ENCODE measurements around the gene ERCC2.
"Not testable (repeated sequence)": the region's sequence is repeated elsewhere in the genome, so short reads cannot be mapped to it uniquely, and the experiment has no call there.

Gene ERCC2

GRCh38 chr19:45370410-45371204, at the start of gene ERCC2:
Gene ERCC2, minus strand, starts transcription at chr19:45370573. Its CDS starts 33 bp downstream, at chr19:45370540.
- Mint-ChIP-seq H3K4me1 (peaks cover 11% of the 10 kb centered on the region), H3K4me3 (peak within 1 kb of the TSS; percentile 69), H3K27ac (peak within 1 kb of the TSS; percentile 93), H3K9me3 (no peaks in the 10 kb centered on the region), H3K36me3 (peaks cover 6% of the 10 kb centered on the region)
- DNase-seq (ENCODE audit: low spot score in 2 of 2) (peak; percentile 99 to 100), ATAC-seq (peak; percentile 99)

DNA sequence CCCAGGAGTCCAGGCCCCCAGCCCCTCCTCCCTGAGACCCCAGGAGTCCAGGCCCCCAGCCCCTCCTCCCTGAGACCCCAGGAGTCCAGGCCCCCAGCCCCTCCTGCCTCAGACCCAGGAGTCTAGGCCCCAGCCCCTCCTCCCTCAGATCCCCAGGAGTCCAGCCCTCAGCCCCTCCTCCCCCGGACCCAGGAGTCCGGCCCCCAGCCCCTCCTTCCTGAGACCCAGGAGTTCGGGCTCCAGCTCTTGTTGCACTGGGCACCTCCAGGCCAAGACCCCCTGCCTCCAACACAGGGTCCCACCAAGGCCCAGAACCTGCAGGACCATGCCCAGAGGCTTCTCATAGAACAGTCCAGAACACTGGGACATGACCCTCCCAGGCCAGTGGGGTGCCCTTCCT, 49.5 kb upstream of the ERCC2 start:
- H3K36me3 Mint-ChIP-seq = peaks cover 72% of the 10 kb centered on the region
- H3K9me3 Mint-ChIP-seq = no peaks in the 10 kb centered on the region
- ATAC-seq (no peak), DNase-seq (ENCODE audit: low spot score in 2 of 2) (no peak)
- H3K4me1 Mint-ChIP-seq = peaks cover 56% of the 10 kb centered on the region
- H3K4me3 Mint-ChIP-seq = peak overlapping the region; percentile 23
- peak overlapping the region; percentile 88 for H3K27ac Mint-ChIP-seq

DNA sequence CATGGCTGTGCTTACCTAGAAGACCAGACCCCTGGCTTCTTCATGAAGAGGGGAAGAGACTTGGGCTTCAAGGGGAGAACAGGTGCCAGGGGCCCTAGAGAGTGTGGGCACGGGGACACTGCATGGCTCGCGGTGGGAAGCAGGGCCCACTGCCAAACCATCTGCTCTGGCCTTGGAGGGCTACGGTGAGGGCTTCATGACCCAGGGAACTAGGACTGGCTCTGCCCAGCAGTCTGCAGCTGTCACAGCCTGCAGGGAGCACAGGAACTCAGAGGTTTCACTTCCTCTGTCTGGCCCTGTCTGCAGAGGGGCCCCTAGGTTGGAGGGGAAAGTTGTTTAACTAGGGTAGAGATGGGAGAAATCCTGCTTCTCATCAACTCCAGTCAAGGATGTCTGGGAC, 49.0 kb upstream of the ERCC2 start:
- Mint-ChIP-seq H3K9me3 (no peaks in the 10 kb centered on the region), H3K27ac (peak overlapping the region; percentile 52), H3K4me1 (peaks cover 53% of the 10 kb centered on the region), H3K4me3 (no peak overlapping the region), H3K36me3 (peaks cover 77% of the 10 kb centered on the region)
- no peak for DNase-seq (ENCODE audit: low spot score in 2 of 2)
- ATAC-seq = no peak

DNA sequence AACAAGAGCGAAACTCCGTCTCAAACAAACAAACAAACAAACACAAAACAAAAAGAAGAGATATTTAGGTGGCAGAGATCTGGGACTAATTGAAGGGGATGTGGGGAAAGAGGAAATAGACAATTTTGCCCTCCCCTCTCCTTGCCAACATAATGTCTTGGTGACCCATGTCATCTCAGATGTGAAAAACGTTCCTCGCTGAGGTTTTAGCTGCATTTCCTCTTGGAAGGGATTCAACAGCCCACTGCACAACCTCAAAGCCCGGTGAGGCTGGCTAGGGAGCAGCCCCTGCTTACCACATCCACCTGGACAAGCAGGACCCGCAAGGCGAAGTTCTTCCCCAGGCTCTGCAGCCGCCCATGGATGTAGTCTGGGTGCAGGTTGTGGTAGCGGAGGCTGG, 48.4 kb upstream of the ERCC2 start:
- no peak overlapping the region for H3K4me3 Mint-ChIP-seq
- H3K27ac Mint-ChIP-seq = peak overlapping the region; percentile 52
- DNase-seq (ENCODE audit: low spot score in 2 of 2) (no peak), ATAC-seq (no peak)
- H3K9me3 Mint-ChIP-seq = no peaks in the 10 kb centered on the region
- peaks cover 47% of the 10 kb centered on the region for H3K4me1 Mint-ChIP-seq
- H3K36me3 Mint-ChIP-seq = peaks cover 82% of the 10 kb centered on the region

DNA sequence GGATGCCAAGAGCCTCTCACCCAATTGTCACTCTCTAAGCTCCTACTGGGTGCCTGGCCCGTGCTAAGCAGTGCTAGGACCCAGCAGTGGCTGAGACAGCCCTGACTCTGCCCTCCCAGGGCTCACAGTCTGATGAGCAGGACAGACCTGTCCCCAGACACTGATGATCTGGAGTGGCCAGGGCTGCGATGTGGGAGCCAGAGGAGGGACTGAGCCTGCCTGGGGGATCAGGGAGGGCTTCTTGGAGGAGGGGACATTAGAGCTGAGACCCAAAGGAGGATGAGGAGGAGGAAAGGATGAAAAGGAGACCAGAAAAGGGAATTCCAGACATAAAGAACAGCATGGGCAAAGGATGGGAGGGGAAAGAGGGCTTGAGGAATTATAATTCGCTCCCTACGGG, 46.8 kb upstream of the ERCC2 start:
- Mint-ChIP-seq H3K4me1 (peaks cover 31% of the 10 kb centered on the region), H3K9me3 (no peaks in the 10 kb centered on the region), H3K4me3 (no peak overlapping the region), H3K27ac (no peak overlapping the region), H3K36me3 (peaks cover 86% of the 10 kb centered on the region)
- DNase-seq (ENCODE audit: low spot score in 2 of 2) = no peak
- no peak for ATAC-seq

DNA sequence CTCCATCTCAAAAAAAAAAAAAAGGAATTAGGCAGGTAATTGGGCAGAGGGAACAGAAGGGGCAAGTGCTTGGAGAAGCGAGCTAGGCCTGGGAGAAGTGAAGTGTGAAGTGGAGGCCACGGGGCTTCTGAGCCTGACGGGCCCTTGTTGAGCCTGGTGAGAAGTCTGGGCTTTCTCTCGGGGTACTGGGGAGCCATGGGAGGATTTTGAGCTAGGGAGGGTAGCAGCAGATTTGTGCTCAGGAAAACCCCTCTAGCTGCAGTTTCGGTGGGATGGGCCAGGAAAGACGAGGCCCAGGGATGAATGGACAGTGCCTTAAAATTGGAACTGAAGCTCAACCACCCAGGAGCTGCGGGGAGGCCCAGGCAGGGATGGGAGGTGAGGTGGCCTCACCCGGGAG, 44.1 kb upstream of the ERCC2 start:
- no peak for DNase-seq (ENCODE audit: low spot score in 2 of 2)
- peaks cover 12% of the 10 kb centered on the region for H3K4me1 Mint-ChIP-seq
- no peaks in the 10 kb centered on the region for H3K9me3 Mint-ChIP-seq
- no peak overlapping the region for H3K4me3 Mint-ChIP-seq
- H3K27ac Mint-ChIP-seq = no peak overlapping the region
- no peak for ATAC-seq
- H3K36me3 Mint-ChIP-seq = peaks cover 89% of the 10 kb centered on the region

DNA sequence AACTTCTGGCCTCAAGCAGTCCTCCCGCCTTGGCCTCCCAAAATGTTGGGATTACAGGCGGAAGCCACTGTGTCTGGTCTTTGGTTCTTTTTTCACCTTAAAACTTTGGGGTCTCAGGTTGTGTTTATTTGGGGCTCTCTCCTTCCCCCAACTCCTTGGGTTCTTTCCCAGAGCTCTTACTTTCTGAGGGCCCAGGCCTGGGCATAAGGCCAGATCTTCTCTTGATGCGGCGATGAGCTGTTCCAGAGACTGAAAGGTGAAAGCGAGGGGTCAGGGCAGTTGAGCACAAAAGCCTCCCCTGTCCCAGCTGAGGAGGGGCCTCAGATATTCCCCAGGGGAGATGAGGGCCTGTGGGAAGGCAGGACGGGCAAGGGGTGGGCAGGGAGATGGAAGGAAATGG, 43.1 kb upstream of the ERCC2 start:
- no peaks in the 10 kb centered on the region for H3K9me3 Mint-ChIP-seq
- peaks cover 12% of the 10 kb centered on the region for H3K4me1 Mint-ChIP-seq

DNA sequence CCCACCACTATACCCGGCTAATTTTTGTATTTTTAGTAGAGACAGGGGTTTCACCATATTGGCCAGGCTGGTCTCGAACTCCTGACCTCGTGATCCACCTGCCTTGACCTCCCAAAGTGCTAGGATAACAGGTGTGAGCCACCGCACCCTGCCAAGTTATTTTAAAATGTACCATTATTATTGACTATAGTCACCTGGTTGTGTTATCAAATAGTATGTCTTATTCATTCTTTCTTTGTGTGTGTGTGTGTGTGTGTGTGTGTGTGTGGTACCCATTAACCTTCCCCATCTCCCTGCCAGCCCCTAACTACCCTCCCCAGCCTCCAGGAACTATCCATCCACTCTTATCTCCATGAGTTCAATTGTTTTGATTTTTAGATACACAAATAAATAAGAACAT, 40.0 kb upstream of the ERCC2 start:
- not testable (repeated sequence) for H3K9me3 Mint-ChIP-seq; H3K27ac Mint-ChIP-seq; DNase-seq (ENCODE audit: low spot score in 2 of 2); H3K4me3 Mint-ChIP-seq; ATAC-seq
- Mint-ChIP-seq H3K4me1 (peaks cover 36% of the 10 kb centered on the region), H3K36me3 (peaks cover 83% of the 10 kb centered on the region)

More for the DNA sequence above, 43.1 kb upstream of the ERCC2 start:
- no peak for DNase-seq (ENCODE audit: low spot score in 2 of 2)
- peaks cover 97% of the 10 kb centered on the region for H3K36me3 Mint-ChIP-seq
- ATAC-seq = no peak
- H3K4me3 Mint-ChIP-seq = no peak overlapping the region
- H3K27ac Mint-ChIP-seq = no peak overlapping the region

GRCh38 chr19:45409557-45409920, 39.2 kb upstream of the ERCC2 start:
- Mint-ChIP-seq H3K36me3 (peaks cover 83% of the 10 kb centered on the region), H3K9me3 (no peaks in the 10 kb centered on the region), H3K27ac (peak overlapping the region; percentile 63), H3K4me1 (peaks cover 44% of the 10 kb centered on the region), H3K4me3 (no peak overlapping the region)
- ATAC-seq (no peak), DNase-seq (ENCODE audit: low spot score in 2 of 2) (no peak)

DNA sequence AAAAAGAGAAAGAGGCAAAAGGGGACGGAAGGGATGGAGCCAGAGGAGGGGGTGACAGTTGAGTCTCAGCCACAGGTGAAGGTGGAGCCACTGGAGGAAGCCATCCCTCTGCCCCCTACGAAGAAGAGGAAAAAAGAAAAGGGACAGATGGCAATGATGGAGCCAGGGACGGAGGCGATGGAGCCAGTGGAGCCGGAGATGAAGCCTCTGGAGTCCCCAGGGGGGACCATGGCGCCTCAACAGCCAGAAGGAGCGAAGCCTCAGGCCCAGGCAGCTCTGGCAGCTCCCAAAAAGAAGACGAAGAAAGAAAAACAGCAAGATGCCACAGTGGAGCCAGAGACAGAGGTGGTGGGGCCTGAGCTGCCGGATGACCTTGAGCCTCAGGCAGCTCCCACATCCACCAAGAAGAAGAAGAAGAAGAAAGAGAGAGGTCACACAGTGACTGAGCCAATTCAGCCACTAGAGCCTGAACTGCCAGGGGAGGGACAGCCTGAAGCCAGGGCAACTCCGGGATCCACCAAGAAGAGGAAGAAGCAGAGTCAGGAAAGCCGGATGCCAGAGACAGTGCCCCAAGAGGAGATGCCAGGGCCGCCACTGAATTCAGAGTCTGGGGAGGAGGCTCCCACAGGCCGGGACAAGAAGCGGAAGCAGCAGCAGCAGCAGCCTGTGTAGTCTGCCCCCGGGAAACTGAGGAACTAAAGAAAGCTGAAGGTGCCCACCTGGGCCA, 38.6 kb upstream of the ERCC2 start:
- Mint-ChIP-seq H3K27ac (peak overlapping the region; percentile 63), H3K9me3 (no peaks in the 10 kb centered on the region), H3K4me3 (no peak overlapping the region), H3K4me1 (peaks cover 49% of the 10 kb centered on the region), H3K36me3 (peaks cover 81% of the 10 kb centered on the region)
- no peak for DNase-seq (ENCODE audit: low spot score in 2 of 2)
- no peak for ATAC-seq

- Mint-ChIP-seq H3K9me3 (no peaks in the 10 kb centered on the region), H3K4me3 (peak overlapping the region; percentile 87), H3K4me1 (peaks cover 56% of the 10 kb centered on the region), H3K36me3 (peaks cover 72% of the 10 kb centered on the region), H3K27ac (peak overlapping the region; percentile 63)
- DNase-seq (ENCODE audit: low spot score in 2 of 2) (no peak), ATAC-seq (no peak)
Observed at GRCh38 chr19:45408121-45408520, 37.7 kb upstream of the ERCC2 start.

DNA sequence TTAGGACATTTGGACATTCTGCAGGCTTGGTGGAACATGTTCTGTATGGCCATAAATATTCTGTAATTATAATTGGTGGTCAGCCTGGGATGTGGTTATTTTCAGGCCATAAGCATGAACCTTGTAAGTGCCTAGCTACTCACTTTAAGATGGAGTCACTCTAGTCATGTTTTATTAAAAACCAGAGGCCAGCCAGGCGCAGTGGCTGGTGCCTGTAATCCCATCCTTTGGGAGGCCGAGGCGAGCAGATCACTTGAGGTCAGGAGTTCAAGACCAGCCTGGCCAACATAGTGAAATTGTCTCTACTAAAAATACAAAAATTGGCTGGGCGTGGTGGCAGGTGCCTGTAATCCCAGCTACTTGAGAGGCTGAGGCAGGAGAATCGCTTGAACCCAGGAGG, 37.2 kb upstream of the ERCC2 start:
- H3K9me3 Mint-ChIP-seq; DNase-seq (ENCODE audit: low spot score in 2 of 2); ATAC-seq: not testable (repeated sequence)
- Mint-ChIP-seq H3K27ac (peak overlapping the region; percentile 63), H3K4me3 (peak overlapping the region; percentile 87), H3K36me3 (peaks cover 67% of the 10 kb centered on the region), H3K4me1 (peaks cover 56% of the 10 kb centered on the region)

GRCh38 chr19:45407091-45407375, 36.7 kb upstream of the ERCC2 start:
- H3K36me3 Mint-ChIP-seq = peaks cover 61% of the 10 kb centered on the region
- peak overlapping the region; percentile 98 for H3K27ac Mint-ChIP-seq
- H3K4me3 Mint-ChIP-seq = peak overlapping the region; percentile 87
- H3K4me1 Mint-ChIP-seq = peaks cover 56% of the 10 kb centered on the region
- no peaks in the 10 kb centered on the region for H3K9me3 Mint-ChIP-seq
- ATAC-seq (no peak), DNase-seq (ENCODE audit: low spot score in 2 of 2) (no peak)

GRCh38 chr19:45406226-45407090, 36.1 kb upstream of the ERCC2 start, which contains the start of gene POLR1G:
Gene POLR1G, plus strand, starts transcription at chr19:45406644. Its CDS starts 53 bp downstream, at chr19:45406697.
- Mint-ChIP-seq H3K4me3 (peak within 1 kb of the TSS; percentile 87), H3K9me3 (no peaks in the 10 kb centered on the region), H3K27ac (peak within 1 kb of the TSS; percentile 98), H3K4me1 (peaks cover 56% of the 10 kb centered on the region), H3K36me3 (peaks cover 56% of the 10 kb centered on the region)
- DNase-seq (ENCODE audit: low spot score in 2 of 2) (peak; percentile 69 to 92), ATAC-seq (peak; percentile 83)

Data from stimulated activated effector memory CD8-positive, alpha-beta T cell treated with anti-CD3 and anti-CD28 coated beads, Interleukin-12 subunit alpha, Interleukin-12 subunit beta, amount 100 ng/mL, for 72 hours (primary cell).